ENCODE data around the gene RGS2.

DNA sequence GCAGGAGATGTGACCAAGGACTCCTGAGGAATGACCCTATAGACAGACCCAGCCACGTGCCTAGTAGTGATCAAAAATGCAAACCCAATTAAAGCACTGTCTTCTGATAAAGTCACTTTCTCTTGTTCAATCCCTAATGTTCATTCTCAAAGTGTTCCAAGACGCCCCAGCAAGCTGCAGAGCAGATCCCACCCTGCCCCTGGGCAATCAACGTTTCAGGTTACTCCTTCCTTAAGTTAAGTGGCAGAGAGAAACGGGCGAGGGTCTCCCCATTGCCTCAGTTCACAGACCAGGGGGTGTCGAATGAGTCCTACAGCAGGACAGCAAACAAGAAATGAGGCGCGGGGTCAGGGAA, 699 bp upstream of the RGS2 start:
- TF ChIP-seq POLR2AphosphoS5 (IDR thresholded peaks at IDR 0.05), result no peak
- TF ChIP-seq, protein P1, sequence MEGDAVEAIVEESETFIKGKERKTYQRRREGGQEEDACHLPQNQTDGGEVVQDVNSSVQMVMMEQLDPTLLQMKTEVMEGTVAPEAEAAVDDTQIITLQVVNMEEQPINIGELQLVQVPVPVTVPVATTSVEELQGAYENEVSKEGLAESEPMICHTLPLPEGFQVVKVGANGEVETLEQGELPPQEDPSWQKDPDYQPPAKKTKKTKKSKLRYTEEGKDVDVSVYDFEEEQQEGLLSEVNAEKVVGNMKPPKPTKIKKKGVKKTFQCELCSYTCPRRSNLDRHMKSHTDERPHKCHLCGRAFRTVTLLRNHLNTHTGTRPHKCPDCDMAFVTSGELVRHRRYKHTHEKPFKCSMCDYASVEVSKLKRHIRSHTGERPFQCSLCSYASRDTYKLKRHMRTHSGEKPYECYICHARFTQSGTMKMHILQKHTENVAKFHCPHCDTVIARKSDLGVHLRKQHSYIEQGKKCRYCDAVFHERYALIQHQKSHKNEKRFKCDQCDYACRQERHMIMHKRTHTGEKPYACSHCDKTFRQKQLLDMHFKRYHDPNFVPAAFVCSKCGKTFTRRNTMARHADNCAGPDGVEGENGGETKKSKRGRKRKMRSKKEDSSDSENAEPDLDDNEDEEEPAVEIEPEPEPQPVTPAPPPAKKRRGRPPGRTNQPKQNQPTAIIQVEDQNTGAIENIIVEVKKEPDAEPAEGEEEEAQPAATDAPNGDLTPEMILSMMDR (IDR thresholded peaks at IDR 0.05; ENCODE audit: poor library complexity, severe bottlenecking), result no peak
- TF ChIP-seq EP300 (conservative IDR thresholded peaks at IDR 0.05; ENCODE audit: poor library complexity, severe bottlenecking), result no peak
- TF ChIP-seq MXI1 (conservative IDR thresholded peaks at IDR 0.05; ENCODE audit: poor library complexity, severe bottlenecking), result no peak
- no peak for TF ChIP-seq RAD21 (conservative IDR thresholded peaks at IDR 0.05)
- TF ChIP-seq SMC3 (conservative IDR thresholded peaks at IDR 0.05; ENCODE audit: poor library complexity), result peak; percentile 4
- TF ChIP-seq EZH2 (IDR thresholded peaks at IDR 0.05; ENCODE audit: borderline replicate concordance, insufficient read depth, low read length, poor library complexity, severe bottlenecking), result no peak
- TF ChIP-seq, protein P2, sequence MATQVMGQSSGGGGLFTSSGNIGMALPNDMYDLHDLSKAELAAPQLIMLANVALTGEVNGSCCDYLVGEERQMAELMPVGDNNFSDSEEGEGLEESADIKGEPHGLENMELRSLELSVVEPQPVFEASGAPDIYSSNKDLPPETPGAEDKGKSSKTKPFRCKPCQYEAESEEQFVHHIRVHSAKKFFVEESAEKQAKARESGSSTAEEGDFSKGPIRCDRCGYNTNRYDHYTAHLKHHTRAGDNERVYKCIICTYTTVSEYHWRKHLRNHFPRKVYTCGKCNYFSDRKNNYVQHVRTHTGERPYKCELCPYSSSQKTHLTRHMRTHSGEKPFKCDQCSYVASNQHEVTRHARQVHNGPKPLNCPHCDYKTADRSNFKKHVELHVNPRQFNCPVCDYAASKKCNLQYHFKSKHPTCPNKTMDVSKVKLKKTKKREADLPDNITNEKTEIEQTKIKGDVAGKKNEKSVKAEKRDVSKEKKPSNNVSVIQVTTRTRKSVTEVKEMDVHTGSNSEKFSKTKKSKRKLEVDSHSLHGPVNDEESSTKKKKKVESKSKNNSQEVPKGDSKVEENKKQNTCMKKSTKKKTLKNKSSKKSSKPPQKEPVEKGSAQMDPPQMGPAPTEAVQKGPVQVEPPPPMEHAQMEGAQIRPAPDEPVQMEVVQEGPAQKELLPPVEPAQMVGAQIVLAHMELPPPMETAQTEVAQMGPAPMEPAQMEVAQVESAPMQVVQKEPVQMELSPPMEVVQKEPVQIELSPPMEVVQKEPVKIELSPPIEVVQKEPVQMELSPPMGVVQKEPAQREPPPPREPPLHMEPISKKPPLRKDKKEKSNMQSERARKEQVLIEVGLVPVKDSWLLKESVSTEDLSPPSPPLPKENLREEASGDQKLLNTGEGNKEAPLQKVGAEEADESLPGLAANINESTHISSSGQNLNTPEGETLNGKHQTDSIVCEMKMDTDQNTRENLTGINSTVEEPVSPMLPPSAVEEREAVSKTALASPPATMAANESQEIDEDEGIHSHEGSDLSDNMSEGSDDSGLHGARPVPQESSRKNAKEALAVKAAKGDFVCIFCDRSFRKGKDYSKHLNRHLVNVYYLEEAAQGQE (IDR thresholded peaks at IDR 0.05; ENCODE audit: borderline replicate concordance), result no peak
- no peak for TF ChIP-seq TAF1 (IDR thresholded peaks at IDR 0.05; ENCODE audit: low read depth)

All from neural cell (in vitro differentiated cells).